Thoracic aorta (tissue), 2 donors: ENCODE results near the gene POLR2E. TPM values are rescaled to one million over a fixed set of nuclear protein-coding genes. Genes with fewer than 3 reads are reported as not detected.

Experiments used
- ATAC-seq: fragments of 150-250 bp; one replicate; pipeline ENCODE4 v1.8.0; 2017; ENCODE audit warnings: low read depth; ENCODE audit not compliant: insufficient number of reproducible peaks, low FRiP score
- DNase-seq: peaks from one replicate; pipeline ENCODE4 v3.0.0-alpha.2; 2020; ENCODE audit warnings: low spot score
- H3K27ac ChIP-seq, 2 donors: fragments of 200-600 bp; sonication (generic); 1 replicate in 1 of 2; 2 replicates in 1 of 2; pipeline ENCODE4 v1.5.1; 2016; ENCODE audit warnings: mild to moderate bottlenecking in 2 of 2, moderate library complexity in 2 of 2
- H3K27me3 ChIP-seq: fragments of 200-600 bp; sonication (generic); replicated peaks from 2 replicates; pipeline ENCODE4 v1.6.0; 2016; ENCODE audit warnings: mild to moderate bottlenecking; ENCODE audit not compliant: insufficient read depth
- H3K36me3 ChIP-seq: fragments of 200-600 bp; sonication (generic); one replicate; pipeline ENCODE4 v1.5.1; 2016
- H3K4me1 ChIP-seq, 2 donors: fragments of 200-600 bp; sonication (generic); 1 replicate in 1 of 2; 2 replicates in 1 of 2; pipeline versions ENCODE4 v1.5.1 to v1.6.0; 2016; ENCODE audit warnings: low read depth in 2 of 2, mild to moderate bottlenecking in 1 of 2; ENCODE audit not compliant: control insufficient read depth in 1 of 2
- H3K4me3 ChIP-seq: fragments of 200-600 bp; sonication (generic); 2 replicates; pipeline ENCODE4 v1.5.1; 2016; ENCODE audit warnings: mild to moderate bottlenecking
- H3K9me3 ChIP-seq: fragments of 200-600 bp; sonication (generic); 2 replicates; pipeline ENCODE4 v1.5.1; 2016
- total RNA-seq, 2 donors: library from RNA; depleted of rRNA; stranded (reverse); fragments of >200 nt; gene quantifications; one replicate each; pipeline versions ENCODE4 v1.1.0 to v1.2.3, GENCODE V29; 2016
- TF ChIP-seq, protein P1 (sequence below): fragments of 200-600 bp; sonication (generic); IDR thresholded peaks from one replicate; pipeline ENCODE4 v1.5.1; 2019; ENCODE audit warnings: antibody characterized with exemption

Gene POLR2E
- total RNA-seq, 2 donors from 2014 or later, result 129 to 149 TPM

- TF ChIP-seq, protein P1, sequence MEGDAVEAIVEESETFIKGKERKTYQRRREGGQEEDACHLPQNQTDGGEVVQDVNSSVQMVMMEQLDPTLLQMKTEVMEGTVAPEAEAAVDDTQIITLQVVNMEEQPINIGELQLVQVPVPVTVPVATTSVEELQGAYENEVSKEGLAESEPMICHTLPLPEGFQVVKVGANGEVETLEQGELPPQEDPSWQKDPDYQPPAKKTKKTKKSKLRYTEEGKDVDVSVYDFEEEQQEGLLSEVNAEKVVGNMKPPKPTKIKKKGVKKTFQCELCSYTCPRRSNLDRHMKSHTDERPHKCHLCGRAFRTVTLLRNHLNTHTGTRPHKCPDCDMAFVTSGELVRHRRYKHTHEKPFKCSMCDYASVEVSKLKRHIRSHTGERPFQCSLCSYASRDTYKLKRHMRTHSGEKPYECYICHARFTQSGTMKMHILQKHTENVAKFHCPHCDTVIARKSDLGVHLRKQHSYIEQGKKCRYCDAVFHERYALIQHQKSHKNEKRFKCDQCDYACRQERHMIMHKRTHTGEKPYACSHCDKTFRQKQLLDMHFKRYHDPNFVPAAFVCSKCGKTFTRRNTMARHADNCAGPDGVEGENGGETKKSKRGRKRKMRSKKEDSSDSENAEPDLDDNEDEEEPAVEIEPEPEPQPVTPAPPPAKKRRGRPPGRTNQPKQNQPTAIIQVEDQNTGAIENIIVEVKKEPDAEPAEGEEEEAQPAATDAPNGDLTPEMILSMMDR, result no peak
- Histone ChIP-seq H3K36me3 (no peaks in the 10 kb centered on the region), H3K4me3 (no peak overlapping the region), H3K4me1 (peaks cover 6 to 30% of the 10 kb centered on the region in 2 donors), H3K27ac (no peak overlapping the region), H3K27me3 (no peaks in the 10 kb centered on the region), H3K9me3 (no peaks in the 10 kb centered on the region)
- no peak for ATAC-seq
- no peak for DNase-seq
Observed at GRCh38 chr19:1073063-1073955, 21.9 kb downstream of the POLR2E start.

DNA sequence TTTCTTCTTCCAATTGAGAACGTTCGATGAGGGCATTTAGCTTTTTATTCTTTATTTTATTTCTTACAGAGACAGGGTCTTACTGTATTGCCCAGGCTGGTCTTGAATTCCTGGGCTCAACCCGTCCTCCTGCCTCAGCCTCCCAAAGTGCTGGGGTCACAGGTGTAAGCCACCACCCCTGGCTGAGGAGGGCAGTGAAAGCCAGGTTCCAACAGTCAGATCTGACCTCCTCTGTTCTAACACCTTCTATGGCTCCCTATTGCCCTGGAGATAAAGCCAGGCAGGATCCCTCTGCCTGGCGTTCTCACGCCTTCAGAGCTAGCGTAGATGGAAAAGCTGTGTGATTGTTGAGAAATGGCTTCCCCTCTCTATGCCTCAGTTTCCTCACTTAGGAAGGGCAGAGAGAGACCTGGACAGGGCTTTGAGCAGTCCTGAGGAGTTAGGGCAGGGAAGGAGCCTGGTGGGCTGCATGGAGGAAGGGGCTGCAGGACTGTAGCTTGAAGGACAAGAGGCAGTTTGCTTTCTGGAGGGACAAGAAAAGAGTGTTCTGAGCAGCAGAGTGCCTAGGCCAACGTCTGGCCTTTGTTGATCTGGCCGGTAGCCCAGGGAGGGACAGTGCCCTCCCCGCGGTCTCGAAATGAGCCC is 22.7 kb downstream of the POLR2E start:
- no peak overlapping the region for H3K27ac ChIP-seq
- H3K4me3 ChIP-seq, result no peak overlapping the region
- H3K27me3 ChIP-seq, result no peaks in the 10 kb centered on the region
- no peak for DNase-seq
- no peaks in the 10 kb centered on the region for H3K9me3 ChIP-seq
- ATAC-seq, result no peak
- H3K36me3 ChIP-seq, result no peaks in the 10 kb centered on the region
- TF ChIP-seq, protein P1, result no peak
- peaks cover 6 to 34% of the 10 kb centered on the region in 2 donors for H3K4me1 ChIP-seq

GRCh38 chr19:1070931-1071791 is 24.0 kb downstream of the POLR2E start:
- ATAC-seq (no peak), DNase-seq (no peak)
- Histone ChIP-seq H3K36me3 (no peaks in the 10 kb centered on the region), H3K27me3 (no peaks in the 10 kb centered on the region), H3K9me3 (no peaks in the 10 kb centered on the region), H3K4me1 (peaks cover 9 to 47% of the 10 kb centered on the region in 2 donors), H3K4me3 (peak overlapping the region; percentile 38), H3K27ac (peak overlapping the region in 1 of 2 donors; percentile 47)
- TF ChIP-seq, protein P1, result no peak

GRCh38 chr19:1070576-1070930 is 24.6 kb downstream of the POLR2E start:
- Histone ChIP-seq H3K4me3 (no peak overlapping the region), H3K36me3 (no peaks in the 10 kb centered on the region), H3K4me1 (peaks cover 9 to 51% of the 10 kb centered on the region in 2 donors), H3K9me3 (no peaks in the 10 kb centered on the region), H3K27ac (peak overlapping the region in 1 of 2 donors; percentile 47), H3K27me3 (no peaks in the 10 kb centered on the region)
- DNase-seq, result no peak
- TF ChIP-seq, protein P1, result no peak
- no peak for ATAC-seq
